WERI-Rb-1 (cell line): ENCODE results near the gene PM20D1.

Source experiments
- DNase-seq: peaks from one replicate; pipeline ENCODE4 v3.0.0-alpha.2; 2020
- H3K27ac ChIP-seq: fragments of 250-450 bp; sonication (Bioruptor Pico); 2 replicates; pipeline ENCODE4 v1.5.1; 2020; ENCODE audit warnings: mild to moderate bottlenecking, moderate library complexity
- H3K27me3 ChIP-seq: fragments of 250-450 bp; sonication (Bioruptor Pico); 2 replicates; pipeline ENCODE4 v1.5.1; 2021; ENCODE audit warnings: mild to moderate bottlenecking, low read depth, moderate library complexity; ENCODE audit not compliant: insufficient read depth, severe bottlenecking
- H3K36me3 ChIP-seq: fragments of 250-450 bp; sonication (Bioruptor Pico); 2 replicates; pipeline ENCODE4 v1.5.1; 2020; ENCODE audit warnings: mild to moderate bottlenecking, moderate library complexity
- H3K4me3 ChIP-seq: 2 replicates; pipeline ENCODE4 v1.5.1; 2011; ENCODE audit warnings: low read depth, mild to moderate bottlenecking, control low read depth, low read length
- H3K9me3 ChIP-seq: fragments of 250-450 bp; sonication (Bioruptor Pico); 2 replicates; pipeline ENCODE4 v1.5.1; 2021; ENCODE audit warnings: mild to moderate bottlenecking, moderate library complexity; ENCODE audit not compliant: severe bottlenecking
- CTCF ChIP-seq: IDR thresholded peaks from 2 replicates; pipeline ENCODE4 v1.5.1; 2011; ENCODE audit warnings: low read depth, mild to moderate bottlenecking, control low read depth, inconsistent platforms, low read length

The PM20D1 gene

DNA sequence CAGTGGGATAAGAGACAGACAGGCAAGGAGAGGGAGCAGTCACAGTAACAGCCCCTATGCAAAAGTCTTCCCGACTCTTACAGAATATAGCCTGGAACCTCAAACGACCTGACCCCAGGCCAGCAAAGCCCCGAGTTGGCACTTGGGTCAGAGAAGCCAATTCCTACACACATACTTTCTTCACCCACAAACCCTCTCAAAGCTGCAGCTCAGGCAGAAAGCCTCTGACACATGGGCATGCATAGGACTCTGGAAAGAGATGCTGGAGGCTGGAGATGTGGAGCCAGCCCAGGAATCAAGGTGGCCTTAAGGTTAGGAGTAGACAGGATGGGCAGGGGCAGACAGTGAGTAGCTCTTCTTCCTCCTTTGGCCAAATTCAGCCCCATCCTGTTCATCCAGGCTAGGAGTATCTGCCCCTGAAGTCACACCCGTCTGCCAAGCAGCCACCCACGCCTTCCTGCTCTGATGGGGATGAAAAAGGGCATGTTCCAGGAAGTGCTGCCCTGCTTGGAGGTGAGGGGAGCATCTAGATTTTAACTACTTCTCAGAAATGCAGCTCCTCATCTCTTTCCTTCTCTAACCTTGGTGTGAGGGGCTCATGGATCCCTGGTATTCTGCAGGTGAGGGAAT is 44.7 kb downstream of the PM20D1 start:
- Histone ChIP-seq H3K36me3 (peaks cover 56% of the 10 kb centered on the region), H3K4me3 (no peak overlapping the region), H3K27me3 (no peaks in the 10 kb centered on the region), H3K9me3 (no peaks in the 10 kb centered on the region), H3K27ac (no peak overlapping the region)
- no peak for TF ChIP-seq CTCF
- DNase-seq = no peak

DNA sequence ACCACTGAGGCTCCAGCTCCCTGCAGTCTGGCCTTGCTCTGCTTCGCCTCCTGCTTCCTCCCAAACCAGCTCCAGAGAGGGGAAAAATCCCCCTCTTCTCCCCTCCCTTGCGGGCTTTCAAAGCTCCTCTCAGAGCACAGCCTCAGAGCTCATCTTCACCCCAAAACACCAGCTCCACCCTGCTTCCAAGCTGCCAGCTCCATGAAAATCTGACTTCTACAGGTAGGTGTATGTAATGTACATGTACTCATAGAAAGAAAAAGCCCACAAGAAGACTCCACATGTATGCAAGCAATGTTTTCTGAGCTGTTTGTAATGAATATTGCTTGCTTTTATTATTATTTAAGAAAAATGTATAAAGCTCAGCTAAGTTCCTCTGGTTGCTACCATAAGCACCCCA is 45.3 kb downstream of the PM20D1 start:
- no peaks in the 10 kb centered on the region for H3K27me3 ChIP-seq
- no peak overlapping the region for H3K4me3 ChIP-seq
- no peak for TF ChIP-seq CTCF
- no peak for DNase-seq
- no peaks in the 10 kb centered on the region for H3K9me3 ChIP-seq
- H3K36me3 ChIP-seq = peaks cover 56% of the 10 kb centered on the region
- H3K27ac ChIP-seq = no peak overlapping the region

DNA sequence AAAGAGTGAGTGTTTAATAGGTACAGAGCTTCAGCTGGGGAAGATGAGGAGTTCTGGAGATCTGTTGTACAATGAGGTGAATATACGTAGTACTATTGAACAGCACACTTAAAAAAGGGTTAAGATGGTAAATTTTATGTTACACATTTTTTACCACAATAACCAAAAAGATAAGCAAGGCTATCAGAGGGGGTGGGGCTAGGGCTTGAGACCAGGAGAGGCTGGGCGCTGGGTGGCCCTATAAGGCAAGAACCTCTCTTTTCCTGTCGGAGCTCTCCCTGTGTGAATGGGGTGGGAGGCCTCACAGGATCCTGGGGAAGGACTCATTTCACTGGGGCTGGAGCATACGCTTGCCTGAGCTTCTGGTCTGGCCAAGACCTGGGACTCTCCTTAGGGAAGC is 45.9 kb downstream of the PM20D1 start:
- peaks cover 56% of the 10 kb centered on the region for H3K36me3 ChIP-seq
- H3K9me3 ChIP-seq = no peaks in the 10 kb centered on the region
- no peak for DNase-seq
- H3K27me3 ChIP-seq = no peaks in the 10 kb centered on the region
- no peak for TF ChIP-seq CTCF
- no peak overlapping the region for H3K4me3 ChIP-seq
- no peak overlapping the region for H3K27ac ChIP-seq

GRCh38 chr1:205802060-205802459 is 47.9 kb downstream of the PM20D1 start:
- peaks cover 61% of the 10 kb centered on the region for H3K36me3 ChIP-seq
- no peaks in the 10 kb centered on the region for H3K27me3 ChIP-seq
- no peak overlapping the region for H3K27ac ChIP-seq
- DNase-seq = no peak
- no peak overlapping the region for H3K4me3 ChIP-seq
- TF ChIP-seq CTCF = no peak
- no peaks in the 10 kb centered on the region for H3K9me3 ChIP-seq

DNA sequence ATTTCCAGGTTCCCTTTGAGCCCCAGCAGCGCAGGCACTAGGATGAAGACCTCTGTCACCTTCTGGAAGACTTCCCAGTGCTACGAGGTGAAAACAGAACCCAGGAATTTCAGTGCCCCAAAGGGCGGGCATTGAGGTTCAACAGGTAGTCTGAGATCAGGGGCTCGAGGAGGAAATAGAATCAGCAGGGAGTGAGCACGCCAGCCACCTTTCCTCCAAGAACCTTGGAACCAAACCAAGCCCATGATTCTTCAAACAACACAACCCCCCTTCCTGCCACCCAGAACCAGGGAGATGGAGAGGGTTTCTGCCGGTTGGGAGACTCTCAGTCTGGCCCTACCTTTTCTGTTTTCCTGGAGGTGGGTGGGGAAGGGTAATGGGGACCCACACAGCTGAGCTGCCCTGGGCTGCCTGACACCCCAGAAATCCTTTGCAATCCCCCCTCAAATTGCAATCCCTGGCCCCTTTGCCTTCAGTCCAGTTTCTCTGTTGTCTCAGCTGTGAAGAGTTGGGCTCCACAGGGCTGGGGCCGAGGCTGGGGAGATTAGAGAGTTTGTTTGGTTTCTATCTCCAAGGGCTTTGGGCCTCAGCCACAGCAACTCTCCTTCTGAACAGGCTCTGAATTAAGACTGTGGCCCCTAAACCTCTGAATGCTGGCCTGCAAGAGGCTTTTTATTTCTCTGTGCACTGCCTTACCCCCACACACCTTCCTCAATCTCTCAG is 48.8 kb downstream of the PM20D1 start:
- Histone ChIP-seq H3K4me3 (no peak overlapping the region), H3K9me3 (no peaks in the 10 kb centered on the region), H3K27ac (no peak overlapping the region), H3K27me3 (no peaks in the 10 kb centered on the region), H3K36me3 (peaks cover 63% of the 10 kb centered on the region)
- TF ChIP-seq CTCF = no peak
- DNase-seq = no peak
